Mesodermal cell (in vitro differentiated cells): ENCODE results near the gene TRIM34. TPM values are rescaled to one million over a fixed set of nuclear protein-coding genes. Genes with fewer than 3 reads are reported as not detected.
A peak's percentile ranks its signal among the peaks of the same experiment; 100 is the strongest.
"Not testable (repeated sequence)": the region's sequence is repeated elsewhere in the genome, so short reads cannot be mapped to it uniquely, and the experiment has no call there.

Source experiments
- H3K27ac ChIP-seq: 2 replicates; pipeline ENCODE4 v1.7.0; 2013; ENCODE audit warnings: mild to moderate bottlenecking, low read depth, low read length, moderate library complexity; ENCODE audit not compliant: severe bottlenecking
- H3K36me3 ChIP-seq: 2 replicates; pipeline ENCODE4 v1.7.1; 2013; ENCODE audit warnings: mild to moderate bottlenecking, low read length, moderate library complexity; ENCODE audit not compliant: control insufficient read depth, insufficient read depth
- H3K4me1 ChIP-seq: one replicate; pipeline ENCODE4 v1.7.1; 2013; ENCODE audit warnings: mild to moderate bottlenecking, low read length; ENCODE audit not compliant: insufficient read depth, control insufficient read depth, poor library complexity, severe bottlenecking
- H3K4me3 ChIP-seq: 2 replicates; pipeline ENCODE4 v1.7.0; 2013; ENCODE audit warnings: low read length, control low read depth, mild to moderate bottlenecking; ENCODE audit not compliant: insufficient read depth, poor library complexity, severe bottlenecking; ENCODE audit errors: extremely low read depth
- H3K9me3 ChIP-seq: 2 replicates; pipeline ENCODE4 v1.7.1; 2013; ENCODE audit warnings: mild to moderate bottlenecking, low read length, moderate library complexity; ENCODE audit not compliant: control insufficient read depth
- WGBS, 2 experiments: methylation state at CpG; one replicate each; pipeline ENCODE4 v1.1.5; 2013; ENCODE audit warnings: missing lambda C conversion rate in 2 of 2; ENCODE audit not compliant: insufficient coverage in 2 of 2; 5-methylcytosine and 5-hydroxymethylcytosine counted together
- polyA plus RNA-seq, 2 experiments: library from polyadenylated mRNA; stranded (reverse); fragments of 50-300 nt; gene quantifications; one replicate each; pipeline ENCODE4 v1.2.3, GENCODE V29; 2013

The TRIM34 gene, protein sequence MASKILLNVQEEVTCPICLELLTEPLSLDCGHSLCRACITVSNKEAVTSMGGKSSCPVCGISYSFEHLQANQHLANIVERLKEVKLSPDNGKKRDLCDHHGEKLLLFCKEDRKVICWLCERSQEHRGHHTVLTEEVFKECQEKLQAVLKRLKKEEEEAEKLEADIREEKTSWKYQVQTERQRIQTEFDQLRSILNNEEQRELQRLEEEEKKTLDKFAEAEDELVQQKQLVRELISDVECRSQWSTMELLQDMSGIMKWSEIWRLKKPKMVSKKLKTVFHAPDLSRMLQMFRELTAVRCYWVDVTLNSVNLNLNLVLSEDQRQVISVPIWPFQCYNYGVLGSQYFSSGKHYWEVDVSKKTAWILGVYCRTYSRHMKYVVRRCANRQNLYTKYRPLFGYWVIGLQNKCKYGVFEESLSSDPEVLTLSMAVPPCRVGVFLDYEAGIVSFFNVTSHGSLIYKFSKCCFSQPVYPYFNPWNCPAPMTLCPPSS
- polyA plus RNA-seq (2013, experiment 1 of 2) = 2.5 TPM
- polyA plus RNA-seq (2013, experiment 2 of 2) = 2.8 TPM

DNA sequence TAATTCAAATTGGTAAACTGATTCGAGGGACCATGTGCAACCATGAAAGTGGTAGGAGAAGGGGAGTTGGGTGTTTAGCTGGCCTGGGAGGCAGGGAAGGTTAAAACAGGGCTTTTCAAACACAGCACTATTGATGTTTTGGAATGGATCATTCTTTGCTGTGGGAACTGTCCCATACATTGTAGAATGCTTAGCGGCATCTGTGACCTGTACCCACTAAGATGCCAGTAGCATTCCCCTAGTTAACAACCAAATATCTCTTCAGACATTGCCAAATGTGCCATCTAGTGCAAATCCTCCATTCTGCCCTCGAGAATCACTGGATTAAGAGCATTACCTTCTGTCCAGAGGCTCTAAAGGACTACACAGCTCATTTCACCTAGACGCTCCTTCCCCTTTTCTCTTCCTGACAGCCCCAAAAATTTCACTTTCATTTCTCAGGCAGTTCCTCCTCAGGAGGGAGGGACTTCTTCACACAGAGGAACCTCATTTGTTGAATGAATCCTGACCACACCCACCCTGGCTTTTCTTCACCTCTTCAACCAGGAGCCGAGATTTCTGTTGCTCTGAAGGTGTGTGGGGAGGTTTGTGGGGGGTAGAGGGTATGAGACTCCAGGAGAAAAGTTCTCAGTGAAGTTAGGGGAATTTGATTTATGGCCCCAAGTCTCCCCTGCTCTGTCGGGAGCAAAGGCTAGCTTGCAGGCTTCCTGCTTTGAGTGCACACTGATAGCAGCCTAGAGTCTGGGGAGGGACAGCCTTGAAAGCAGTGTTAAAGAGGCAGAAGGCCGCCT, at the start of gene TRIM34:
TSS of gene TRIM34 (plus strand) at position 513 of the 791 bp plus-strand sequence. CDS start 7,331 bp downstream, outside the sequence.
- peak within 1 kb of the TSS; percentile 19 for H3K4me3 ChIP-seq
- WGBS, 2 experiments = 75% methylated on average over 5 of the region's 7 CpGs

DNA sequence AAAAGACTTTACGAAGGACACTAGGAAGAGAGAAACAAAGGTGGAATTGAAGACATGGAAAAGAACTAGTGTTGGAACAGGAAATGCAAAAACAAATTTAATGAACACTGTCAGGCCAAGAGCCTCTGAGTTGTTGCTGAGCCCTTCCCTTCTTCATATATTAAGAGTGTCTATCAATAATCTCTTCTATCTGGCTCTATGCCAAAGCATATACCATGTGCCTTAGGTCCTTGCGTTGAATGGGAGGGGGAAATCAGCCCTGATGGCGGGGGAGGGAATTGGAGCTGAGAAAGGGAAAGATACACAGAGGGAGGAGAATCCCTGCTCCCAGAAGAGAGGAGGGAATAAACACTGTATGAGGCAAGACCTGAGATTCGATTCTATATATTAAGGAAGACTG, 49.6 kb upstream of the TRIM34 start:
- H3K27ac ChIP-seq = no peak overlapping the region
- H3K9me3 ChIP-seq = no peaks in the 10 kb centered on the region
- WGBS, 2 experiments = 81 to 100% methylated on average over 2 to 3 of the region's 4 CpGs

More for the DNA sequence above, at the start of gene TRIM34:
- Histone ChIP-seq H3K4me1 (peaks cover 13% of the 10 kb centered on the region), H3K27ac (no peak within 1 kb of the TSS), H3K9me3 (no peaks in the 10 kb centered on the region), H3K36me3 (no peaks in the 10 kb centered on the region)

DNA sequence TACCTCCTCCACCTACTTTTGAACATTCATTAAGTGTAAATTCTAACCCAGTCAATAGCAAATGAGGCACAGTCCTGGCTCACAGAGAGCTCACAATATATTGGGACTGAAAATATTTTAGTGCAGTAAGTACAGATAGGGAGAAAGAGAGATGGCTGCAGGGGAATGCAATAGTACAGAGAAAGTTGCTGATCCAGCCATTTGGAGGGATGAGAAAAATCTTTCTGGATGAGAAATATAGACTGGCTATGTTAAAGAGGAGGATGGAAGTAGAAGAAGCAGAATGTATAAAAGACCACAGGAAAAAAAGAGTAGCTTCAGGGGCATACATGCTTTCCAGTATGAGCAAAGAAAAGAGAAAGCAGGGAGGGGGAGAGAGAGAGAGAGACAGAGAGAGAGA, 47.7 kb upstream of the TRIM34 start:
- Histone ChIP-seq H3K4me3 (no peak overlapping the region), H3K4me1 (no peaks in the 10 kb centered on the region), H3K36me3 (no peaks in the 10 kb centered on the region), H3K9me3 (no peaks in the 10 kb centered on the region), H3K27ac (no peak overlapping the region)

More for the DNA sequence above, 49.6 kb upstream of the TRIM34 start:
- no peak overlapping the region for H3K4me3 ChIP-seq
- H3K4me1 ChIP-seq = no peaks in the 10 kb centered on the region
- H3K36me3 ChIP-seq = no peaks in the 10 kb centered on the region

DNA sequence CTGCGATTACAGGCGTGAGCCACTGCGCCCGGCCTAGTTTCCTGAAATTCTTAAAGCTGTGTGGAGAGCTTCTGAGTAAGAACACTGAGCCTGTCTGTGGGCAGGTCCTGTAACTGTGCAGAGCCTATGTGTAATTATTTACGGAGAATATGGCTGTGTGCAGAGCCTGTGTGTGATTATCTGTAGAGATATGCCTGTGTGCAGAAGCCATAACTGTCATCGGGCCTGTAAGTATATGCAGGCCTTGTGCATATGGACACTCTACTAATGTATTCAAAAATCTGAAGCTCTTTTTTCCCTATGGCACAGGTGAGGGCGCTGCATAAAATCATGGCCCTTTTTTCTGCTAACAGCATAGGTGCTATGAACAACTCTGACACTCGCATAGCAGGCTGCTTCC, 44.2 kb upstream of the TRIM34 start, which contains the start of gene OR52B6:
TSS of gene OR52B6 (plus strand) at position 301 of the 400 bp plus-strand sequence. CDS start at position 301, 0 bp downstream.
- Histone ChIP-seq H3K27ac (no peak within 1 kb of the TSS), H3K4me1 (no peaks in the 10 kb centered on the region), H3K4me3 (no peak within 1 kb of the TSS), H3K36me3 (no peaks in the 10 kb centered on the region), H3K9me3 (no peaks in the 10 kb centered on the region)
- WGBS, 2 experiments = 98 to 99% methylated on average over 6 to 8 of the region's 8 CpGs

DNA sequence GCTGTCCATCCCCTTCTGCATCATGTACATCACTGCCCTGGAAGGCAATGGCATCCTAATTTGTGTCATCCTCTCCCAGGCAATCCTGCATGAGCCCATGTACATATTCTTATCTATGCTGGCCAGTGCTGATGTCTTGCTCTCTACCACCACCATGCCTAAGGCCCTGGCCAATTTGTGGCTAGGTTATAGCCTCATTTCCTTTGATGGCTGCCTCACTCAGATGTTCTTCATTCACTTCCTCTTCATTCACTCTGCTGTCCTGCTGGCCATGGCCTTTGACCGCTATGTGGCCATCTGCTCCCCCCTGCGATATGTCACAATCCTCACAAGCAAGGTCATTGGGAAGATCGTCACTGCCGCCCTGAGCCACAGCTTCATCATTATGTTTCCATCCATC, 43.8 kb upstream of the TRIM34 start:
- Histone ChIP-seq H3K27ac (no peak overlapping the region), H3K4me1 (no peaks in the 10 kb centered on the region), H3K4me3 (no peak overlapping the region), H3K9me3 (no peaks in the 10 kb centered on the region), H3K36me3 (no peaks in the 10 kb centered on the region)
- WGBS, 2 experiments = 80 to 97% methylated on average over 1 to 4 of the region's 4 CpGs

DNA sequence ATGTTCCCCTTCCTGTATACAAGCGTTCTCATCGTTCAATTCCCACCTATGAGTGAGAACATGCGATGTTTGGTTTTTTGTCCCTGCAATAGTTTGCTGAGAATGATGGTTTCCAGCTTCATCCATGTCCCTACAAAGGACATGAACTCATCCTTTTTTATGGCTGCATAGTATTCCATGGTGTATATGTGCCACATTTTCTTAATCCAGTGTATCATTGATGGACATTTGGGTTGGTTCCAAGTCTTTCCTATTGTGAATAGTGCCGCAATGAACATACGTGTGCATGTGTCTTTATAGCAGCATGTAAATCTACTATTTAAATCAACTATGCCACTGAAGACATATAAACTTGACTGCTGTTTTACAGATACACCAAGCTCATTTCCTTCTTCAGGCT, 40.3 kb upstream of the TRIM34 start:
- not testable (repeated sequence) for H3K4me1 ChIP-seq
- WGBS, 2 experiments = no CpG with 5 or more reads among the region's 5 CpGs

DNA sequence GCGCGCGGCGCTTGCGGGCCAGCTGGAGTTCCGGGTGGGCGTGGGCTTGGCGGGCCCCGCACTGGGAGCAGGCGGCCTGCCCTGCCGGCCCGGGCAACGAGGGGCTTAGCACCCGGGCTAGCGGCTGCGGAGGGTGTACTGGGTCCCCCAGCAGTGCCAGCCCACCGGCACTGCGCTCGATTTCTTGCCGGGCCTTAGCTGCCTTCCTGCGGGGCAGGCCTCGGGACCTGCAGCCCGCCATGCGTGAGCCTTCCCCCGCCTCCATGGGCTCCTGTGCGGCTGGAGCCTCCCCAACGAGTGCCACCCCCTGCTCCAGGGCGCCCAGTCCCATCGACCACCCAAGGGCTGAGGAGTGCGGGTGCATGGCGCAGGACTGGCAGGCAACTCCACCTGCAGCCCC, 34.9 kb upstream of the TRIM34 start:
- WGBS, 2 experiments = 95 to 100% methylated on average over 9 to 30 of the region's 31 CpGs
- H3K4me1 ChIP-seq, H3K36me3 ChIP-seq, H3K27ac ChIP-seq, H3K4me3 ChIP-seq, H3K9me3 ChIP-seq: not testable (repeated sequence)

More for the DNA sequence above, 40.3 kb upstream of the TRIM34 start:
- not testable (repeated sequence) for H3K27ac ChIP-seq, H3K9me3 ChIP-seq, H3K4me3 ChIP-seq, H3K36me3 ChIP-seq

DNA sequence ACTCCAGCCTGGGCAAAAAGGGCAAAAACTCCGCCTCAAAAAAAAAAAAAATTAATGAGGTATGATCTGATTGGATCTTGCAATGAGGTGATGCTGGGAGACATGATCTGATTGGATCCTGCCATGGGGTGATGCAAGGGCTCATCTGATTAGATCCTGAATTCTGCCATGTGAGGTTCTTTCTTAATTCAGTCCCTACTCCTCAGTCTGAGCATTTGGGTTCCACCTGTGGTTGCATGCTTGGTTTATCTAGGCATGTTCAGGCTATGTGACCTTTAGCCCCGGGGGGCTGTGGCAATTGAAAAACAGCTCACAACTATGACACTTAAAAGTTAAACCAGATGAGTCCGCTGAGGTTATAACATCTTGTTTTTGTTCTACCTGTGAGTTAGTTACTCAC, 33.2 kb upstream of the TRIM34 start:
- WGBS, 2 experiments = 92 to 100% methylated on average over 3 of the region's 3 CpGs
- Histone ChIP-seq H3K4me1 (no peaks in the 10 kb centered on the region), H3K27ac (no peak overlapping the region), H3K9me3 (no peaks in the 10 kb centered on the region), H3K36me3 (no peaks in the 10 kb centered on the region), H3K4me3 (no peak overlapping the region)

DNA sequence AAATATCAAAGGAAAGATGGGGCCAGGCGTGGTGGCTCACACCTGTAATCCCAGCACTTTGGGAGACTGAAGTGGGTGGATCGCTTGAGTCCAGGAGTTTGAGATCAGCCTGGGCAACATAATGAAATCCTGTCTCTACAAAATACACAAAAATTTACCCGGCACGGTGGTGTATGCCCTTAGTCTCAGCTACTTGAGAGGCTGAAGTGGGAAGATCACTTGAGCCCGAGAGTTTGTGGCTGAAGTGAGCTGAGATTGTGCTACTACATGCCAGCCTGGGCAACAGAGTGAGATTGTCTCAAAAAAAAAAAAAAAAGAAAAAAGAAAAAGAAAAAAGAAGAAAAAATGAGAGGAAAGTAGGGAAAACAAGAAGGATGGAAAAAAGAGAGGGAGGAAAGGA, 32.2 kb upstream of the TRIM34 start:
- no peaks in the 10 kb centered on the region for H3K9me3 ChIP-seq
- H3K4me1 ChIP-seq = peaks cover 6% of the 10 kb centered on the region
- H3K4me3 ChIP-seq = no peak overlapping the region
- no peak overlapping the region for H3K27ac ChIP-seq
- 85 to 100% methylated on average over 1 to 2 of the region's 5 CpGs for WGBS, 2 experiments
- H3K36me3 ChIP-seq = no peaks in the 10 kb centered on the region

DNA sequence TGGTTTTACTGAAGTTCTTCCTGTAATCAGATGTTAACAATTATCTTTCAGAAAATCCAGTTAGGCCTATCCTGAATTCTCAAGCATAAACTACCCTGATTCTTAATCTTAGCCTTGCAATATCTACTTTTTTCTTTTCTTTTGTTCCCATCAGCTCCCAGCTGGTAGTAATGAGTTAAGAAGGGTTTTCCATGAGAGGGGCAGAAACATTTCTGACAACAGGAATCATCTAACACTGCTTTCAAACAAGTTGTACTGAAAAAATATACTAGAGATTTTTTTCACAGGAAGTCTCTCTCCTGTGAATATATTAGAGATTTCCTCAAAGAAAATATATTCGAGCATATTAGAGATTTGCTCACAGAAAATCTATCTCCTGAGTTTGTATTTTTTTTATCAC, 31.7 kb upstream of the TRIM34 start:
- Histone ChIP-seq H3K4me1 (peaks cover 8% of the 10 kb centered on the region), H3K4me3 (no peak overlapping the region), H3K27ac (no peak overlapping the region), H3K36me3 (no peaks in the 10 kb centered on the region), H3K9me3 (no peaks in the 10 kb centered on the region)
- no CpG with 5 or more reads among the region's 1 CpG for WGBS, 2 experiments
